Measurements from ENCODE around the gene TCF7L1.

DNA sequence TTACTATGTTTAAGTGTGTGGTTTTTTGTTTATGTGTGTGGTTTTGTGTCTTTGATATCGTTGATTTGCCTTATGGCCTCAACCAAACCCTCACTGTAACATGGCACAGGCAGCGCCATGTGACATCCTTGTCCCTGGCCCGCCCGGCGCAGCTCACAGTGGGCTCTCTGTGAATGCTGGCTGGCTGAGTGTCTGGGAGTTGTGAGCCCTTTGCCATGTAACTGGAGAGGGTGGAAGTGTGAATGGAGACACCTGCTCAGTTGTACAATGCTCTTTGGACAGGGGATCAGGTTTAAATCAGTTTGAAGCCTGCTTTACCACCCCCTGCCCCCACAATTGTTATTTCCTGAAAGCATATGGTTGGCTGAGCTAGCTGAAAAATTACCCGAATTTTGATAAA lies 41.8 kb downstream of the TCF7L1 start:
- TF ChIP-seq POLR2A (IDR thresholded peaks at IDR 0.05; ENCODE audit: low read length) (no peak), GATA1 (IDR thresholded peaks at IDR 0.05; ENCODE audit: low read depth, low read length) (no peak)

All from erythroblast (primary cell).